AG04450 (cell line): ENCODE data around the gene BRCA2. TPM values are rescaled to one million over a fixed set of nuclear protein-coding genes. Genes with fewer than 3 reads are reported as not detected.

Source experiments
- CTCF ChIA-PET: fragments of 300-600, 350-600 bp; formaldehyde crosslinking; extraction: SDS; loops from one replicate; lab custom pipeline; 2022; ENCODE audit warnings: antibody characterized with exemption, inconsistent platforms; lab: Charles Lee
- POLR2A ChIA-PET: fragments of 350-600 bp; formaldehyde crosslinking; extraction: SDS; loops from one replicate; lab custom pipeline; 2021; ENCODE audit warnings: antibody characterized with exemption, inconsistent platforms; lab: Yijun Ruan, JAX
- DNase-seq: peaks from one replicate; pipeline ENCODE4 v3.0.0-alpha.2; 2011; ENCODE audit warnings: low read depth, low spot score
- H3K27ac ChIP-seq: one replicate; pipeline ENCODE4 v1.5.1; 2012; ENCODE audit warnings: low read depth, low read length, control low read depth
- H3K27me3 ChIP-seq: one replicate; pipeline ENCODE4 v1.6.0; 2012; ENCODE audit warnings: low read length; ENCODE audit not compliant: control insufficient read depth, insufficient read depth
- H3K4me3 ChIP-seq: 2 replicates; pipeline ENCODE4 v1.5.1; 2011; ENCODE audit warnings: mild to moderate bottlenecking, low read depth, low read length, control low read depth
- H3K9me3 ChIP-seq: 2 replicates; pipeline ENCODE4 v1.5.1; 2012; ENCODE audit warnings: low read length; ENCODE audit not compliant: control insufficient read depth, insufficient read depth
- CTCF ChIP-seq: IDR thresholded peaks from 2 replicates; pipeline ENCODE4 v1.5.1; 2011; ENCODE audit warnings: low read depth, low read length, control low read depth, inconsistent platforms
- polyA plus RNA-seq: library from polyadenylated mRNA; depleted of rRNA; stranded (reverse); fragments of >200 nt; gene quantifications from 2 replicates; pipeline ENCODE4 v1.2.3, GENCODE V29; 2011

BRCA2 gene
- polyA plus RNA-seq, 1 experiment = 0.92 TPM

DNA sequence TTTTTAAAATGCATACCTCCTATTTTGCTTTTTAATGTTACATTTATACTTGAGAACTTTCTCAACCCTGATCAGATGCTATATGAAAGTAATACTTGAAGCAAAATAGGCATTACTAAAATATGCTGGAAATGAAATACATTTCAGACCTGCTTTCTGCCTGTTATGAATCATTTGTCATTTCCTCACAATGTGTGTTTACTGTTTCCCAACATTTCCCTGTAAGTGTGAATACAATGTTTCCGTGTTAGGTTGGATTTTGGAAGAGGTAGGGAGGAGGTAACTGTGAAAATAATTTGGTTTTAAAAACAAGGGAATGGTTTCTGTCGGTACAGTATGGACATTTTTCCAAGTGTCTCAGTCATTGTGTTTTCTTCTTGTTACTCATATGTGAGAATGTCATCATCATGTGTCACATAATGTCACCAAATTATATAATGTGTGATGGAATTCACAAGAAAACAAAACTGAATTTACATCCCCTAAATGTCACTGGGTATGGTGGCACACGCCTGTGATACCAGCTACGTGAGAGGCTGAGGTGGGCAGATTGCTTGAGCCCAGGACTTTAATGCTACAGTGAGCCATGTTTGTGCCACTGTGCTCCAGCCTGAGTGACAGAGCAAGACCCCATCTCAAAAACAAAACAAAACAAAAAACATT is 43.2 kb upstream of the BRCA2 start:
- DNase-seq = no peak
- POLR2A ChIA-PET = no interaction called here
- no peaks in the 10 kb centered on the region for H3K9me3 ChIP-seq
- CTCF ChIA-PET = no interaction called here
- no peak overlapping the region for H3K4me3 ChIP-seq
- no peak for TF ChIP-seq CTCF
- no peak overlapping the region for H3K27ac ChIP-seq
- no peaks in the 10 kb centered on the region for H3K27me3 ChIP-seq

GRCh38 chr13:32277839-32278238 is 37.5 kb upstream of the BRCA2 start:
- Histone ChIP-seq H3K9me3 (no peaks in the 10 kb centered on the region), H3K27ac (no peak overlapping the region), H3K4me3 (no peak overlapping the region), H3K27me3 (no peaks in the 10 kb centered on the region)
- CTCF ChIA-PET = no interaction called here
- DNase-seq = no peak
- no peak for TF ChIP-seq CTCF
- POLR2A ChIA-PET = no interaction called here

DNA sequence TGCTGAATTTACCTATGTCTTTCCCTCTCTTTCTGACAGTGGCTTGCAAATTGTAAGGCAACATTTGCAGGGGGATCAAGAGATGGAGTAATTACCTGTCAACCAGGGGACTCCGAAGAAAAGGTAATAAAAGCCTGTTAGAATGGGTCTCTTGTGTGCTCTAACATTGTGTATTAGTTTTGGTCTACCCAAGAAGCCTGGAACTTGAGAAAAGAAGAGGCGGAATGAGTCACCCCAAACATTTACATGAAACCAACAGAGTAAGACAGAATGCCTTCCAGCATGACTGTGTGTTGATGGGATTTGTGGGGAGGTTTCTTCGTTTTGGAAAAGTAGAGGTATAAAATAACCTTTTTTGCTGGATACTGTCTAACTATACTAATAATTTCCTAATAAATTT is 36.9 kb upstream of the BRCA2 start:
- H3K27me3 ChIP-seq = no peaks in the 10 kb centered on the region
- H3K9me3 ChIP-seq = no peaks in the 10 kb centered on the region
- DNase-seq = peak; percentile 50
- ChIA-PET POLR2A (no interaction called here), CTCF (no interaction called here)
- no peak for TF ChIP-seq CTCF
- no peak overlapping the region for H3K4me3 ChIP-seq
- H3K27ac ChIP-seq = peak overlapping the region; percentile 53

DNA sequence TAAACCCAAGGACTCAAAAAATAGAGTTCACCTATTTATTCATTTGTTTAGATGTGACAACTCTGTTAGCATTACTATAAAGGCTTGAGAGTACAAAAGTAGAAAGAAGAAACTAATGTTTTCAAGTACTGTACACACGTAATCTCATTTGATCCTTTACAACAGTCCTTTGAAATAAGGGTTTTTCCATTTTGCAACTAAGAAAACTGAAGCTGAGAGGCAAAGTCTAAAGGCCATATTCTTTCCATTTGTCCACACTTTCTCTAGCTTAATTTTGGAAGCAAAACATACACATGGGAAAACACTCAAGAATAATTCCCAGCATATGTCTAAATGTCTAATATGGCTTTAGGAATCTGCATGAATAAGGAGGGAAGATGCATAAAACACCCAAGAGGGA is 34.2 kb upstream of the BRCA2 start:
- ChIA-PET POLR2A (no interaction called here), CTCF (no interaction called here)
- no peak for DNase-seq
- Histone ChIP-seq H3K9me3 (no peaks in the 10 kb centered on the region), H3K4me3 (no peak overlapping the region), H3K27ac (no peak overlapping the region), H3K27me3 (no peaks in the 10 kb centered on the region)
- TF ChIP-seq CTCF = no peak

DNA sequence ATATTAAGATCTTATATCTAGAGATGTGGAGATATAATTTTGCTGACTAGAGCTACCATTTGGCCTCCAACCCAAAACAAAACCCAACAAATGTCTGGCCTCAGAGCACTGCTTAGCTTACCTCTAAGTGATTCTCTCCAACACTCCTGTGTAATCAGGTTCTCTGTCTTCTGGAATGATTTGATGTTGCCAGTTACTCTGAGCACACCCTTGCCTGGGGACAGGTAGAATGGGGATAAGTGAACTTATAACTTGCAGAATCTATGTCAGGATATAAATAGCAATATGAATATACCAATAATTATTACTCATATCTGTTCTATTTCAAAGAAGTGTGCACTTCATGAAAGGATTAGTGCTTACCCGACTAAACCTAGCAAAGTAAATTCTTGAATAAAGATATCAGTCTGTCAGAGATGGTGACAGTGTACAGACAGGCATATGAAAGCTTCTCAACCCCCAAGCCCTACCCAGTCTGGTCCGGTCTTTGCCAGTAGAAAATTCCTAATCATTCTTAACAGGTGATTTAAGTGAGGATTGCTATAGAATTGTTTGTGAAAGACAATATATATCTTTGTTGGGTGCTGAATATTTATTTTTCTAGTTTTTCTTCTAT is 33.1 kb upstream of the BRCA2 start:
- ChIA-PET CTCF (no interaction called here), POLR2A (no interaction called here)
- H3K9me3 ChIP-seq = no peaks in the 10 kb centered on the region
- DNase-seq = no peak
- no peak for TF ChIP-seq CTCF
- no peaks in the 10 kb centered on the region for H3K27me3 ChIP-seq
- H3K4me3 ChIP-seq = no peak overlapping the region
- no peak overlapping the region for H3K27ac ChIP-seq
